GM23248 (cell line): ENCODE measurements around the gene NDUFA13.

Experiments used
- EZH2 ChIP-seq: fragments of 200-600 bp; sonication (generic); IDR thresholded peaks from 2 replicates; pipeline ENCODE4 v1.6.1; 2018; ENCODE audit warnings: antibody characterized with exemption, mild to moderate bottlenecking; ENCODE audit not compliant: insufficient read depth, poor library complexity, severe bottlenecking
- EZH2phosphoT487 ChIP-seq: fragments of 200-600 bp; sonication (generic); IDR thresholded peaks from 2 replicates; pipeline ENCODE4 v1.6.1; 2018; ENCODE audit warnings: antibody characterized with exemption, moderate library complexity, mild to moderate bottlenecking, low read depth; ENCODE audit not compliant: insufficient read depth

DNA sequence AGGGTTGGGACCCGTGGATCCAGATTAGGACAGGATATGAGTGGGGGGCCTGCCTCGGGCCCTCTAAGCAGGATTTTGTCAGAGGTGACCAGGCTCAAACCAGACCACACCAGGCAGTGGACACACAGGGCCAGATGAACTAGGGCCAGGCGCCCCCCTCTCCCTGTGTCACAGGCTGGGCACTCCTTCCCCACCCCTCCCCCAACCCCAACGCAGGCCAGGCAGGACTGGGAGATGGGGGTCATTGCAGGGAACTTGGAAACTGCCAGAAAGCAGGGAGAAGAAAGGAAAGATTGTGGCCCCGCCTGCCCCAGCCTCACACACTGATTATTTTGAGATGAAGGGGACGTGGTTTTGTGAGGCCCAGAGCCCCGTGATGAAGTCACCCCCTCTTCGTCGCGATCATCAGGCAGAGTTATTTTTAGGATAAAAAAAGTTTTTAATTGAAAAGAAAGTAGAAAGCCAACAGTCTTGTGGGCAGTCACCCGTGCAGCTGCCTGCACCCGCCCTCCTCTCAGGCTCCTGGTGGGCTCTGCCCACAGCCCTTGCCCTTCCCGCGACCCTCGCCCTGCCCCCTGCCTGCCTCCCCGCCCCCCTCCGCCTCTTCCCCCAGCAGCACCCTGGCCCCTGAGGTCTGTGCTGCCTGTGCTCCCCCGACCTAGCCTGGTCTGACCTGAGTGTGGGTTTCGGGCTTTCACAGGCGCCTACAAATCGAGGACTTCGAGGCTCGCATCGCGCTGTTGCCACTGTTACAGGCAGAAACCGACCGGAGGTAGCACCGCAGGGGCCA is 10.8 kb downstream of the NDUFA13 start:
- TF ChIP-seq EZH2, result no peak
- no peak for TF ChIP-seq EZH2phosphoT487
